ENCODE data around the gene NFX1.

- TF ChIP-seq CTCF (IDR thresholded peaks at IDR 0.05) (peak in 2 of 6 experiments; percentile 10), POLR2A (IDR thresholded peaks at IDR 0.05) (no peak)
Measured at GRCh38 chr9:33291031-33291397, 698 bp downstream of the NFX1 start.
